NCI-H146 treated with DMSO at 0.1 percent for 48 hours (cell line): ENCODE results near the gene BRMS1.
"Not testable (repeated sequence)": the region's sequence is repeated elsewhere in the genome, so short reads cannot be mapped to it uniquely, and the experiment has no call there.

Experiments
- DNase-seq: peaks from one replicate; lab custom pipeline; 2025; ENCODE audit not compliant: unreplicated experiment; lab: John Stamatoyannopoulos, UW

BRMS1 gene

GRCh38 chr11:66326261-66327111 lies 18.4 kb downstream of the BRMS1 start:
- no peak for DNase-seq

GRCh38 chr11:66325263-66325671 lies 19.6 kb downstream of the BRMS1 start:
- no peak for DNase-seq

- DNase-seq: no peak
Measured at GRCh38 chr11:66324664-66325063, 20.2 kb downstream of the BRMS1 start.

- DNase-seq: no peak
Measured at GRCh38 chr11:66323684-66324083, 21.2 kb downstream of the BRMS1 start.

GRCh38 chr11:66322732-66323427 lies 22.0 kb downstream of the BRMS1 start:
- DNase-seq: no peak

- no peak for DNase-seq
Measured at GRCh38 chr11:66321606-66322005, 23.3 kb downstream of the BRMS1 start.

- not testable (repeated sequence) for DNase-seq
Measured at GRCh38 chr11:66320748-66321147, 24.2 kb downstream of the BRMS1 start.

- not testable (repeated sequence) for DNase-seq
Measured at GRCh38 chr11:66320289-66320688, 24.6 kb downstream of the BRMS1 start.

- DNase-seq: no peak
Measured at GRCh38 chr11:66318600-66318970, 26.3 kb downstream of the BRMS1 start.

- no peak for DNase-seq
Measured at GRCh38 chr11:66317723-66318599, 26.9 kb downstream of the BRMS1 start.

- DNase-seq: no peak
Measured at GRCh38 chr11:66317322-66317722, 27.6 kb downstream of the BRMS1 start.

- DNase-seq: no peak
Measured at GRCh38 chr11:66316849-66317251, 28.1 kb downstream of the BRMS1 start, which contains the start of gene CD248. TSS of gene CD248 (minus strand) at chr11:66317044. CDS start at chr11:66317027, 17 bp downstream.

- no peak for DNase-seq
Measured at GRCh38 chr11:66315921-66316811, 28.7 kb downstream of the BRMS1 start.

- DNase-seq: no peak
Measured at GRCh38 chr11:66315498-66315885, 29.4 kb downstream of the BRMS1 start.

GRCh38 chr11:66314561-66315497 lies 30.1 kb downstream of the BRMS1 start:
- DNase-seq: no peak

- no peak for DNase-seq
Measured at GRCh38 chr11:66314186-66314501, 30.8 kb downstream of the BRMS1 start.

GRCh38 chr11:66313321-66314185 lies 31.4 kb downstream of the BRMS1 start:
- DNase-seq: no peak

GRCh38 chr11:66312549-66313320 lies 32.2 kb downstream of the BRMS1 start:
- peak; percentile 89 for DNase-seq
